HUDEP-2 (cell line): Measurements from ENCODE around the gene HIRA.
"Not testable (repeated sequence)": the region's sequence is repeated elsewhere in the genome, so short reads cannot be mapped to it uniquely, and the experiment has no call there.

Experiments used
- DNase-seq, 76 experiments: peaks; one replicate each; lab custom pipeline; 2025; ENCODE audit not compliant: unreplicated experiment in 76 of 76; lab: John Stamatoyannopoulos, UW

HIRA gene

DNA sequence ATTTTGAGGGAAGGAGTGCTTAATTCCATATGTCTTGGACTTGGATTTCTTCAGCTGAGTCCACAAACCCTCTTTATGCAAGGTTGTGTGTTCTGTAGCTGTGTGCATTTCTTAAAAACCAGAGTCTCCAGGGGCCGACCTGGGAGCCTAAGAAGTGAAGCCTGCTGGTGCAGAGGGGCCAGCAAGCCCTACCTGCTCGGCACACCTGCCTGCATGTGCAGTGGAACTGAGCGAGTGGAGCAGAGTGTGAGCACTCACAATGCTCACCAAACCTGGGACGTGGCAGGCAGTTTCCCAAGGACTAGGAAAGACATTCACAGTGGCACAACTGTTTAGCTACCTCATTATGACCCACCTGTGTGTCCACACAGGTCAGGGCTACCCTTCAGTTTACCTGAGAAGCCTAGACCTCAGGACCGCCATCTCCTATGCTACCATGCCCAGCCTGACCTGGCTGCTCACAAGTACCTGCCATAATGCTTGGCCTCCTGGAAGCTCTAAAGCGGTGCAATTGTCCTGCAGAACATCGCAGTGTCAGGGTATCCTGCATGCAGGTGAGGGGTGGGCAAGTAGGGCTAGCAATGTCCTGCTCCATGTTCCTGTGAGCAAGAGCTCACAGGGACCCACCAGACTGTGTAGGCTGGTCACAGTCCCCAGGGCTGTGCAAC is 12.1 kb upstream of the HIRA start:
- no peak for DNase-seq

DNA sequence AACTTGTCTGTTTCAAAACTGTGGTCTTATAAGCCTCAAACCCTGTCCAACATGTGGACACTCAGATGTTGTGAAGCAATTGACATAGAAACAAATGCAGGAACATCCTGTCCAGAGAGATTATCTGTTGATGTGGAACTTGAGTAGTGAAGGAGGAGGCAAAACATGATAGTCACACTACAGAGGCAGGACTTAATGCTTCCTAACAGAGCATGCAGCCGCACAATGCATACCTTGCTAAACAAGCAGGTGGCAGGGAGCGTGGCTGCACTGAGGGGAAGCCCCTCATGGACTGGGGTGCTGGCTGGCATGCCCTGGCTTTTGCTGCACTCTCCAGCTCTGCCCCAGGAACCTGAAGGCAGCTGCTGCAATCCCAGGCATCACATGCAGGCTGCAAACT is 10.6 kb upstream of the HIRA start:
- DNase-seq, result no peak

DNA sequence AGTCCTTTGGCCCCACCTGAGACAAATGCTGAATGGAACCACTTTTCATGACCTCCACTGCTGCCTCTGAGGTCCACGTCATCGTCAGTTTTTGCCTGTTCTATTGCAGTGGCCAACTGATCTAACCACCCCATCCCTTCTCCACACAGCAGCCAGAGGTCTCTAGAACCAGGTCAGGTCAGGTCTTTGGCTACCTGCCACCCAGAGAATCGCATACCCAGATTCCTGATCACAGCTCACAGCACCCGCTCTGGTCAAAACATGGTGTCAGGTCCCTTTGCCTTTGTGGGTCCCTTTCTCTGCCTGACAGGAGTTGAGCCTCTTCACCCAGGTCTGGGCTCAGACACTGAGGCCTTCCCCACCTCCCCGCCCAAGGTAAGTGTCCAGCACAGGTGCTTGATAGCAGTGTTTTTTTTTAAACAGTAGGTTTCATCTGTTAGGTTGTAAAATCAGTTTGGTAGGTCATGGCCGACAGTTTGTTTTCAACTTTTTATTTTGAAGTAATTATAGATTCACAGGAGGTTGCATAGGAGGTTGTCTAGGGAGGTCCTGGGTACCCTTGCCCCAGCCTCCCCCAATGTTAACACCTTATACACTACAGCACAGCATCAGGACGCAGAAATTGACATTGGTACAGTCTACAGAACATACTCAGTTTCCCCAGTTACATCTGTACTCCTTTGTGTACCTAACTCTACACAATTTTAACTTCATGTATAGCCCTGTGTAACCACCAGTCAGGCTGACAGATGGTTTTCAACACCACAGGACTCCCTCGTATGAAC is 9.1 kb upstream of the HIRA start:
- DNase-seq, result no peak

DNA sequence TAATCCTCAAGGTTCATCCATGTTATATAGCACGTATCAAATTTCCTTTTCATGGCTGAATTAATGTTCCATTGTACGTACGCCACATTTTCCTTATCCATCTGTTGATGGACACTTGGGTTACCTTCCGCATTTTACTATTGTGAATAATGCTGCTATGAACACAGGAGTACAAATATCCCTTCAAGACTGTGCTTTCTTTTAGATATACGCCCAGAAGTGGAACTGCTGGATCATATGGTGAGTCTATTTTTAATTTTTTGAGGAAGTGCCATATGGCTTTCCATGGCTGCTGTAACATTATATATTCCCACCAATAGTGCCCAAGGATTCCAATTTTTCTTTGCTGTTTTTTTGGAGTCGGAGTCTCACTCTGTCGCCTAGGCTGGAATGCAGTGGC is 6.8 kb upstream of the HIRA start:
- no peak for DNase-seq

DNA sequence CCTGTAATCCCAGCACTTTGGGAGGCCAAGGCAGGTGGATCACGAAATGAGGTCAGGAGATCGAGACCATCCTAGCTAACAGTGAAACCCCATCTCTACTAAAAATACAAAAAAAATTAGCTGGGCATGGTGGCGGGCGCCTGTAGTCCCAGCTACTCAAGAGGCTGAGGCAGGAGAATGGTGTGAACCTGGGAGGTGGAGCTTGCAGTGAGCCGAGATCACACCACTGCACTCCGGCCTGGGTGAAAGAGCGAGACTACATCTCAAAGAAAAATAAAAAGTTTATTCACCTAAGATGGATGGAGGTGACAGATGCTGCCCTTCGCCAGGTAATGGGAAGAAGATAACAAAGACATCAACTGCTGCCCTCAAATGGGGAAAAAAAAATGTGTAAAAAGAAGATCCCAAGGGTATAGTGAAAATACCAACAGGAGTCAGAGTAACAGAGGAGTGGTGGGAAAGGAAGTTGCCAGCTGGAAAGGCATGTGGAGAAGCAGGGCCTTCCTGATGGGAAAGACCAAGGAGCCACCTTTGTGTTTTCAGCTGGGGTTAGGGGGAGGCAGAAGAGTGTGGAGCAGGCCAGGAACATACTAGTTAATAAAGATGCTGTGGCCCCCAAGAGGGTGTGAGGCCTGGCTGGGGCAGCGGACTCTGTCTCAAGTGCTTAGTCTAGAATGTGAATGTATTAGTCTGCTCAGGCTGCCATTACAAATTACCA is 5.1 kb upstream of the HIRA start:
- DNase-seq, result not testable (repeated sequence)

GRCh38 chr22:19434829-19435580 is 3.5 kb upstream of the HIRA start:
- DNase-seq, result no peak

- DNase-seq, result no peak
Measured at GRCh38 chr22:19434401-19434800, 2.9 kb upstream of the HIRA start.

DNA sequence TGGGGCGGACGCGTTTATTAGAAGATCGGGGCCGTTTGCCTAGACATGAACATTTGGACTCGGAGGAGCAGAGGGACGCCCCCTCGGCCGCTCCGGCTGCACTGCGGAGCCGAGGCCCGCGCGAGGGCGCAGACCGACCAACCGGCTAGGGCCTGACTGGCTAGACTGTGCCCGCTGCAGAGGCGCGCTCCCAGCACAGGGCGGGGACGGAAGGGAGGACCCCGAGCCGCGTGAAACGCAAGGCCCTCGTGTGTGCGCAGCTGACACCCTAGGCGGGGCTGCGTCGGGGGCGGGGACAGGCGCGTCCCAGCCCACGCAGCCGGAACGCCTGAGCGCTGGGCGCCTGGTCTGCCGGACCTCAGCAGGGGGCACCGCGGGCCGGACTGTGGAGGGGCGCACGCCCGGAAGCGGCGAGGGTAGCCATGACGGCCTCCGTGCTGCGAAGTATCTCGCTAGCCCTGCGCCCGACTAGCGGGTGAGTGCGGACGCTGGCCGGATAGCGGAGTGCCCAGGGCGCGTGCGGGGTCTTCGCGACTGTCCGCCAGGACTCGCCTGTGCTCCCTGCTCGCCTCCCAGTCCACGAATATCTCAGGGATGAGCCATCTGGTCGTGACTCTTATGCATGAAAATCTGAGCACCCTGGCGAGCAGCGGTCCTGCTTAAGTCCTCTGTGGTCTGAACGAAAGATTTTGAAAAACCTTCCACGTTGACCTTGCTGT is 759 bp upstream of the HIRA start, which contains the start of gene MRPL40:
Gene MRPL40 (plus strand): TSS at position 413 of the 719 bp plus-strand sequence. CDS start 10 bp downstream, at position 423.
- DNase-seq, result peak in 75 of 76 experiments; percentile 56 to 97 (median 92)

DNA sequence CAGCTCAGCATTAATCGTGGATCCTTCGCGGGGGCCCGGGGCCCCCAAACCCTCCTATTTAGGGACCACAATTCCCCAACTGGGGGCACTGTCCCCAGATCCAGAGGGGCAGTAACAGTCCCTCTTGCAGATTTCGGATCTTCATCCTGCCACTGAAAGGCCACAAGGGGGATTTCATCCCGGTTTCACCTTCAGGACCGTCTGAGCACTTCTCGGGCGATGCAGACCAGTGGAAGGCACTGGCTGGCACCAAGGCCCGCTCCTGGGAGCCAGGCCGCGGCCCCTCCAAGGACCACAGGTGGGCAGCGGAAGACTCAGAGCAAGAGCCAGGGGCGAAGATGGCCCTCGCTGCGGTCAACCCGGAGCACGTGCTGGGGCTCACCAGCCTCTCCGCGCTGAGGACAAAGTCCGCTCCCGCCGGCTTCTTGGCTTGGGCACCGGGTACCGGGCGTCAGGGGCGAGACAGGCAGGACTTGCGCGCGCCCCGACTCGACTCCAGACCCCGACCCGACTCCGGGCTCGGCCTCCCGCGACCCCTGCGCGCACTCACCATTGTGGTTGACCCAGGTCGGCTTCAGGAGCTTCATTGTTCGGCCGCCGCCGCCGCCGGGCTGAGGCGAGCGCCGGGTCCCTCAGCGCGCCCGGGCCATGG is 517 bp downstream of the HIRA start:
- peak in 28 of 76 experiments; percentile 11 to 70 (median 36) for DNase-seq

- DNase-seq, result peak in 72 of 76 experiments; percentile 14 to 83 (median 63)
Measured at GRCh38 chr22:19429950-19430889, 1.3 kb downstream of the HIRA start.

DNA sequence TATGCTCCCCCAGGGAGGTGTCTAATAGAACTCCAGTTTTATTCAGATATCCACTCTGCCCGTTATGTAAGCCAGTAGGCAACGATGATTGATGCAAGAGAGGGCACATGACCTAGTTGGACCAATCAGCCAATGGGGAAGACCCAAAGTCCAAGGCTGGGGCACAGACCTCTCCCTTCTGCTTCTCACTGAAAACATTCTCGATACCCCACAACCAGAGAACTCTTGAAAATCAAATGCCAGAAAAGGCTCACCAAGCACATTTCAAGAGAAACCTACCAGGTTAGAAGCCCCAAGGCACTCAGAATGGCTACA is 7.4 kb downstream of the HIRA start:
- DNase-seq, result no peak

DNA sequence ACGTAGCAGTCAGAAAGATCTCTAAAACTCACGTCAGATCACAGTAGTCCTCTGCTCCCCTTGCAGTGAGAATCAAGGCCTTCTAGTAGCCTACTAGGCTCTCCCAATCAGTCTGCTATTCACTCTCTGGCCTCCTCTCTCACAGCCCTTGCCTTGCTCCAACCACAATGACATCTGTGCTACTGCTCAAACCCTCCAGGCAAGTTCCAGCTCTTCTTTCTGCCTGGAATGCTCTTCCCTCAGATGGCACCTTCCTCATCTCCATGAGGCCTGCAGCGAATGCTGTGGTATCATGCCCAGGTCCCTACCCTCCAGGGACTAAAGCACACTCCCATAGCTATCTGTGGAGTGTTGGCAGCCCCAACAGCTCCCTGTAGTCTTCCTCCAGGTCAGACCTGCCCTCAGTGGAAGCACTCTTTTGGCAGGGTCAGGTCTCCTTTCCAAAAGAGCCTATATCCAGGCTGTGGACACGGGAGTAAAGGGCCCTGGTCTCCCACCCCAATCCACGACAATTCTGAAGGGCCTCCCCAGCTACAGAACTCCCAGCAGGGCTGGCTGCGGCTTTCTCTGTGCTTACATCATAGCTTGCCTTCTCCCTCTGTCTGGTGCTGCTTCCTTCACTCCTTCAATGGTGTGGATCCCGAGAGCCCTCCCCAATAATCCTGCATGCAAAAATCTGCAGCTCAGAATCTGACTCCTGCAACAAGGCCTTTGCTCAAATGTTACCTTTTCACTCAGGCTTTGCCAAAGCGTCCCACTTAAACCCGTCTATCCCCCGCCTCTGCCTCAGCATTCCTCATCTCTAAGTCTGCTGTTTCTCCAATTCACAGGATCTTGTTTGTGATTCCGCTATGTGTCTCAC is 8.9 kb downstream of the HIRA start:
- DNase-seq, result no peak

DNA sequence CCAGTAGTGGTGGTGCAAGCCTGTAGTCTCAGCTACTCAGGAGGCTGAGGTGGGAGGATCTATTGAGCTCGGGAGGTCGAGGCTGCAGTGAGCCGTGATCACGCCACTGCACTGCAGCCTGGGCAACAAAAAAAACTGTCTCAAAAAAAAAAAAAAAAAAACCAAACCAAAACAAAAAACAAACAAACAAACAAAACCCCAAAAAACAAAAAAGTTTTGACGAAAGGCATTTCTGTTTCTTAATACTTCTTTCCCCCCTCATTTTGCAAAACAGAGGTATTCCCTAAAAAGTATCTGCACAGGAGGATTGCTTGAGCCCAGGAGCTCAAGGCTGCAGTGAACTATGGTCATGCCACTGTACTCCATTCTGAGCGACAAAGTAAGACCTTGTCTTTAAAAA is 11.2 kb downstream of the HIRA start:
- DNase-seq, result no peak

- DNase-seq, result peak in 73 of 76 experiments; percentile 15 to 88 (median 60)
Measured at GRCh38 chr22:19419464-19420178, 11.9 kb downstream of the HIRA start.

DNA sequence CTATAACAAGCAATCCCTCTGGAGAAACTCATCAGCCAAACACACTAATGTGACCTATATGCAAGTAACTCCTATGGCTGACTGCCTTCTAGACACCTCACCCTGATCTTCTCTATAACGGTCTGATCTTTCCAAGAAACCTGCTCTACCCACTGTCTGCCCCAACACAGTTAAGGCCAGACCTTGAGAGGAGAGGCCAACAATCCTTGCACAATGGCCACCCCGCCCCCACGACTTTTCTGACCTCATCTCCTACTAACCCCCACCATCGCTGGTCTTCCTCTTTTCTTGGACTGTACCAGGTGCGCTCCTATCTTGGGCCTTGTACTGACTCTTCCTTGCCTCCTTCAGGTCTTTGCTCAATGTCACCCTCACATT is 12.5 kb downstream of the HIRA start:
- peak in 71 of 76 experiments; percentile 21 to 84 (median 63) for DNase-seq

DNA sequence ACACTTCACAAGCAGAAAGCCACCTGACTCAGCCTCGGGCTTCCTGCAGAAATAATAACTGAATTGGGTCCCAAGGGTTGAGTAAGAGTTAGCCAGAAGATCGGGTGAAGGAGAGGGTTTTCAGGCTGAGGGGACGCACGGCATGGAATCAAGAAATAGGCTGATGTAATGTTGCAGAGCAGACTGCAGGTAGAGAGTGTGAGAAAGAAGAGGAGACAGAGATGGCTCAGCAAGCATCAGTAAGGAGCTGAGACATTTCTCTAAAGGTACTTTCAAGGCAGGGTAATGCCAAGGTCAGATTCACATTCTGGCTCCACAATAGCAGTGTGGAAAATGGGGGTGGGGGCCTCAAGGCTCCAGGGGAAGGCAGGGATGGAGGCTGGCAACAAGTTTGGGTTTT is 18.6 kb downstream of the HIRA start:
- DNase-seq, result no peak

- no peak for DNase-seq
Measured at GRCh38 chr22:19412478-19412877, 19.1 kb downstream of the HIRA start.
